Measurements from ENCODE around the gene ZC3H10.
"Not testable (repeated sequence)": the region's sequence is repeated elsewhere in the genome, so short reads cannot be mapped to it uniquely, and the experiment has no call there.

Gene ZC3H10

GRCh38 chr12:56103066-56103711 lies 14.9 kb upstream of the ZC3H10 start:
- no peak for DNase-seq

- DNase-seq: no peak
These were observed 14.3 kb upstream of the ZC3H10 start for GRCh38 chr12:56103823-56104108.

DNA sequence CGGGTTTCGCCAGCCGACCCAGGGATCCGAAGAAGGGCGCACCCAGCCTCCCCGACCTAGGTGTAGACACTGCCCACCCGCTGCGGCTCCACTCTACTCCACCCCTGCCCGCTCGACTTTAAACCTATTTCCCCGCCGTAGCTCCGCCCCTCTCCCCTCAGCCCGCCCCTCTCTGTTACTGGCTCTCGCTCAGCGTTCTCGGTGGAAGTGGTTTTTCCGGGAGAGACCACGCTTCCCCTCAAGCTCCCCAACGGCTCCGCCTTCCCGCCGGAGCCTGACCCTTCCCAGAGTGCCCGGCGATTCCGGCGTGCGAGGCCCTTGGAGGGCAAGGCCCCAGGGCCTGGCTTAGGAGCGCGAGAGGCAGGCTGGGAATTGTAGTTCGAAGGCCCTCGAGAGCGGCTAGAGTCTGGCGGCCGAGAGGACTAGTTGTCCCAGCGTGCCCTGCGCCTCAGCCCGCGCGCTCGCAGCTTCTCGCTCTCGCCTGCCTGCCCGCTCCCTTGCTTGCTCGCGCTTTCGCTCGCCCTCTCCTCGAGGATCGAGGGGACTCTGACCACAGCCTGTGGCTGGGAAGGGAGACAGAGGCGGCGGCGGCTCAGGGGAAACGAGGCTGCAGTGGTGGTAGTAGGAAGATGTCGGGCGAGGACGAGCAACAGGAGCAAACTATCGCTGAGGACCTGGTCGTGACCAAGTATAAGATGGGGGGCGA lies 13.8 kb upstream of the ZC3H10 start, which contains the start of gene PA2G4:
TSS of gene PA2G4 (plus strand) at position 451 of the 706 bp plus-strand sequence. CDS start at position 630, 179 bp downstream.
- peak; percentile 93 for DNase-seq

DNA sequence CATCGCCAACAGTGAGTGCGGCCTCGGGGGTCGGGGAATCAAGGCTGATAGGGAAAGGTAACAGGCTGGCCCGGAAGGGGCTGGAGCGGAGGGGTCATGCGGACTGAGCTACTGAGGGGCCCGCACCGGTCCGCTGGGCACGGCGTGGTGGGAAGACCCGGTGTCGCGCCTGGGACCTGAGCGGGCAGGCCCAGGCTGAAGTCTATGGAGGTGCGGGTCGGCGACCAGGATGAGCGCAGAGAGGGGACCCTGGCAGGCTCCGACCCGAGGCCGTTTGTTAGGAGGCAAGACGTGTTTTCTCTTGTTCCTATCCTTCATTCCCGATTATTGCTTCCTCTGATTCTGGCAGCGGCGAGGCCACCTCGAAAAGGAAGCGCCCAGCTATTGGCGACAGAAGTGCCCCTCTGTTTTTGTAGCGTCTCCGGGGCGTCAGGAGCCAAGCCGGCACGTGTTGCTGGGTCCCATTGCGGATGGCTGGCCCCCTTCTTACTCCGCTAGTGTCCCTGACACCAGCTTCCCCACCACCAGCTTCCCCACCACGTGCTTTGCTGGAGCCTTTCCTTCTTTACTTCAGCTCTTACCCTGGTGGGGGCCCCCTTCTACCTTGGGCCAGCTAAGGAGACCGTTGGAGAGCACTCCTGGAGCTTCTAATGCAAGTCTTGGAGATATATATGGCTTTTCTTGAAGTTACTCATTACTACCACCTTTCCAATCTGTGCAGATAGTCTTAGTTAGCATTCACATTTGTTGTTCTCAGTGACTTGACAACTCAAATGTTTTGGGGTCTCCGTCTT lies 13.1 kb upstream of the ZC3H10 start:
- no peak for DNase-seq

GRCh38 chr12:56105609-56105902 lies 12.5 kb upstream of the ZC3H10 start:
- no peak for DNase-seq

DNA sequence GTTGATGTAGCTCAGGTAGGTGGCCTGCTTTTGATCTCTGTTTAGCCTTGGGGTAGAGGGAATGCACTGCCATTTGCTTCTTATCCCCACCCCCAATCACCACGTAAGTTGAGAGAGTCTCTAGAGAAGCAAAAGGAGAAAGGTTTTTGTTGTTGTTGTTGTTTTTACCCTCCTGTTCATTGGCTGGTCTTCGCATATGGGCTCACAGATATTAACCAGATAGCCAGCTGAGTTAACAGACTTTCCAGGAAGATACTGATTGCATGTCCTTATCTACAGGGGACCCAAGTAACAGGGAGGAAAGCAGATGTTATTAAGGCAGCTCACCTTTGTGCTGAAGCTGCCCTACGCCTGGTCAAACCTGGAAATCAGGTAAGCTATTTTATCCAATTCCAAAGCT lies 10.8 kb upstream of the ZC3H10 start:
- no peak for DNase-seq

DNA sequence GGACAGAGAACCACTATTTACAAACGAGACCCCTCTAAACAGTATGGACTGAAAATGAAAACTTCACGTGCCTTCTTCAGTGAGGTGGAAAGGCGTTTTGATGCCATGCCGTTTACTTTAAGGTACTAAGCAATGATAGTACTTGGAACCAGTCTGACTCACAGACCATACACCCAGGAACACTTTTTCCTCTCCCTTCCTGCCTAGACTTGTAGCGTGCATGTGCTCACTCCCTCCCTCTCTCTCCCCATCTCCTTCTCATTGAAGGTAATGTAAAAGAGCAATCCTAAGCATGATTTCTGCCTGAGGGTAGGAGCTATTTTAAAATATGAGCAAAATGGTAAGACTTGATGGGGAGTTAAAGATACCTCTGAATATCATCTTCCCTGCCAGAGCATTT lies 7.5 kb upstream of the ZC3H10 start:
- DNase-seq: no peak

- DNase-seq: no peak
These were observed 4.0 kb upstream of the ZC3H10 start for GRCh38 chr12:56114084-56114483.

- no peak for DNase-seq
These were observed 2.7 kb upstream of the ZC3H10 start for GRCh38 chr12:56115329-56115728.

GRCh38 chr12:56116267-56117081 lies 1.6 kb upstream of the ZC3H10 start, which contains the start of gene RPL41:
Gene RPL41 (plus strand): TSS chr12:56116633.
- DNase-seq: peak; percentile 87

- DNase-seq: not testable (repeated sequence)
These were observed 872 bp upstream of the ZC3H10 start for GRCh38 chr12:56117082-56117706.

- no peak for DNase-seq
These were observed 757 bp downstream of the ZC3H10 start for GRCh38 chr12:56118688-56119357.

GRCh38 chr12:56119361-56119796 lies 1.3 kb downstream of the ZC3H10 start:
- peak; percentile 56 for DNase-seq

GRCh38 chr12:56120158-56120846 lies 2.2 kb downstream of the ZC3H10 start:
- DNase-seq: no peak

DNA sequence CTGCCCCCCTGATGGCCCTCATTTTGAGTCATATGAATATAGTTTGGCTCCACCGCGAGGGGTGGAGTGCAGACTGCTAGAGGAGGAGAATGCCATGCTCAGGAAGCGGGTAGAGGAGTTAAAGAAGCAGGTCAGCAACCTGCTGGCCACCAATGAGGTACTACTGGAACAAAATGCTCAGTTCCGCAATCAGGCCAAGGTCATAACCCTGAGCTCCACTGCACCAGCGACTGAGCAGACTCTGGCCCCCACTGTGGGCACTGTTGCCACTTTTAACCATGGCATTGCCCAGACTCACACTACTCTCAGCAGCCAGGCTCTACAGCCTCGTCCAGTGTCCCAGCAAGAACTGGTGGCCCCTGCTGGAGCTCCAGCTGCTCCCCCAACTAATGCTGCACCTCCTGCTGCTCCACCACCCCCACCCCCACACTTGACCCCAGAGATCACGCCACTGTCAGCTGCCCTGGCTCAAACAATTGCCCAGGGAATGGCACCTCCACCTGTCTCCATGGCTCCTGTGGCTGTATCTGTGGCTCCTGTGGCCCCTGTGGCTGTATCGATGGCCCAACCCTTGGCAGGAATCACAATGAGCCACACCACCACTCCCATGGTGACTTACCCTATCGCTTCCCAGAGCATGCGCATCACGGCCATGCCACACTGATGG lies 3.3 kb downstream of the ZC3H10 start:
- DNase-seq: no peak

DNA sequence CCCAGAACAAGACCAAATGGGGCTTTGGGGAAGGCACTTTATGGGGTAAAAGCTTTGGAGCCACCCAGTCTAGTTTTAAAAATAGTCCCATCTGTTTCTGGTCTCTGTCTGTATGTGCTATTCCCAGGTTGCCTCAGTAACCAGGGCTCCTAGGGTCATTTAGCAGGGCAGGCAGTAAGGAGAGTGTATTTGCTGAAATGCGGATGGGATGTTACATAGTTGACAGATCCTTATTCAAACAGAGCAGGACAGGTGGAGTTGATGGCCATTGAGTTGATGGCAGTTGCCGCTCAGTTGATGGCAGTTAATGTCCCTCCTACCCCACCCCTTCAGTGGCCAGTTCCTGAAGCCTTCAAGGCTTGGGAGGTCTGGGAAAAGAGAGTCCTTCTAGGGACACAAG lies 4.6 kb downstream of the ZC3H10 start:
- DNase-seq: no peak

GRCh38 chr12:56124133-56124532 lies 6.1 kb downstream of the ZC3H10 start:
- DNase-seq: no peak

- no peak for DNase-seq
These were observed 8.7 kb downstream of the ZC3H10 start for GRCh38 chr12:56126732-56127239.

DNA sequence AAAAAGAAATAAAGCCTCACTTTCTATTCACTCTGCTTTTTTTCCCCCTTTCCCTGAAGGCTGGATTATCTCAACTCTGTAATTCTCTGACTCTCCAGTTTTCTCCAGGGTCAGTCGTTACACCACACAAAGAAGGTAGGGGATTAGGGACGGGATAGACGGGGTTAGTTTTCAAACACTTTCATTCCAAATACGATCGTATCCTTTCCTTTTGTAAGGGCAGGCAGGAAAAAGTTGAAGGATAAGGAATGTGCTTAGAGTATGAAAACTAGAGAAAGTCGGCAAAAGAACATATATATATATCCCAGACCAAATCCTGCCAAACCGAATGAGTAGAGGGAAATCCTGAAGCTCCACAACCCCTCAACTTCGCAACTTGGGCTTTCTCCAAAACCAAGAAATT lies 9.4 kb downstream of the ZC3H10 start:
- DNase-seq: no peak

DNA sequence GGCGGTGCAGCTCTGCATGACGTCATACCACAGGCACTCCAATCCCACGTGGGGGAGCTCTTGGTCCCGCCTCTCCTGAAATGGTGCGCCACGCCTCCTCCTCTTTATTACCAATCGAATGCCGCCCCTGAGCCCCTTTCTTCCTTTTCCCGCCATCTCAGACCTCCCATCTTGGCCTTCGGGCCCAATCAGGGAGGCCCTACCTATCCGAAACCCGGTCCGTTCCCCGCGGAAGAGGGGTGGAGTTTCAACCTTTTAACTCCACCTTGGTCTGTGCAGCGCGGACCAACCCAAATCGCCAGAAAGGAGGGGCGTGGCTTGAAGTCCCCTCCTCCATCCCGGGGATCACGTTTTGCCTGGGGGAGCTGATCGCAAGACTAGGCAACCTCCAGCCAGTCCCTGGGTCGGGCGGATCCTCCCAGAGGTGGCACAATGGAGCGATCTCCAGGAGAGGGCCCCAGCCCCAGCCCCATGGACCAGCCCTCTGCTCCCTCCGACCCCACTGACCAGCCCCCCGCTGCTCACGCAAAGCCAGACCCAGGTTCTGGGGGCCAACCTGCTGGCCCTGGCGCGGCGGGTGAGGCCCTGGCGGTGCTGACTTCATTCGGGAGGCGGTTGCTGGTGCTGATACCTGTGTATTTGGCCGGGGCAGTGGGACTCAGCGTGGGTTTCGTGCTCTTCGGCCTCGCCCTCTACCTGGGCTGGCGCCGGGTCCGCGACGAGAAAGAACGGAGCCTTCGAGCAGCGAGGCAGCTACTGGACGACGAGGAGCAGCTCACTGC lies 10.0 kb downstream of the ZC3H10 start, which contains the start of gene ESYT1:
TSS of gene ESYT1 (plus strand) at position 380 of the 782 bp plus-strand sequence. CDS start at position 433, 53 bp downstream.
- DNase-seq: peak; percentile 95

Measured in NCI-H2227 treated with DMSO at 0.1 percent for 48 hours (cell line).